HG02798 (cell line): ENCODE measurements around the gene CYP2W1.
"Not testable (repeated sequence)": the region's sequence is repeated elsewhere in the genome, so short reads cannot be mapped to it uniquely, and the experiment has no call there.

ENCODE experiments used
- ATAC-seq: cut with Tn5 transposase; IDR thresholded peaks from one replicate; pipeline ENCODE4 v1.9.1; 2021; ENCODE audit warnings: mild to moderate bottlenecking; ENCODE audit not compliant: unreplicated experiment, poor library complexity

Gene CYP2W1

DNA sequence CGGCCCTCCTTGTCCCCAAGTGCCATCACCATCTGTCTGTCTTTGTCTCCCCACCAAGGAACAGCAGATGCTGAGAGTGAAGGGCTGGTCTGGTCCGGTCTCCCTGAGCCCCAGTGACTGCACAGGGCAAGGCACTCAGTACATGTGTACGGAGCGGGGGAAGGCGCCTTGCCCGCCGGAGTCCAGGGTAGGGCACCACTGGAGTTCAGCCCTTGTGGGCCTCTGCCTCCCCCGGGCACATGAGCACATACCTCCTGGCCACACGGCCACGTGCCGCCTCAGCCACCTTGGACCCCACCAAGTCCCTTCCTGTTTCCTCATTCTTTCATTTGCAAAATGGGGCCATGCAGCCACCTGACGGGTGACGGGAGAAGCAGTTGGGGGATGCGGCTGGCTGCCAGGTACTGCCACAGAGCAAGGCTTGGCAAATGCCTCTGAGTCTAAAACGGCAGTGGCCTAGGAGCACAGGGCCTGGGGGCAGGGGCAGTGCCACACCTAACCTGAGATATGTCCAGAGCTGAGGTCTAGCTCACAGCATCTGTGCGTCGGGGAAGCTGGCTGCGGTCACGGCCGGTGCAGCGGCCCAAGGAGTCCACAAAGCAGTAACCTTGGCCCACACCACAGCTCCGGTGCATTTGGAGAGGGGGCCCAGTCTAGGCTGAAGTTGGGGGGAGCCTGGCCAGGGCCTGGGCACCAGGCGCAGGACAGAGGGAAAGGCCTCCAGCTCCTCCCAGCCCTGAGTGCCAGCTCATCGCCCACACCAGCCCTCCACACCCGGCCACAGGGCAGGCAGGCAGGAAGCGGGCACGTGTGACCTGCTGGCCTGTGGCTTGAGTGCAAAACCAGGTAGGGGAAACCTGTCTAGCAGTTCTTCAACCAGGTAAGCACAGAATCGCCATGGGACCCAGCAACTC, 33.7 kb upstream of the CYP2W1 start:
- ATAC-seq = peak; percentile 10

DNA sequence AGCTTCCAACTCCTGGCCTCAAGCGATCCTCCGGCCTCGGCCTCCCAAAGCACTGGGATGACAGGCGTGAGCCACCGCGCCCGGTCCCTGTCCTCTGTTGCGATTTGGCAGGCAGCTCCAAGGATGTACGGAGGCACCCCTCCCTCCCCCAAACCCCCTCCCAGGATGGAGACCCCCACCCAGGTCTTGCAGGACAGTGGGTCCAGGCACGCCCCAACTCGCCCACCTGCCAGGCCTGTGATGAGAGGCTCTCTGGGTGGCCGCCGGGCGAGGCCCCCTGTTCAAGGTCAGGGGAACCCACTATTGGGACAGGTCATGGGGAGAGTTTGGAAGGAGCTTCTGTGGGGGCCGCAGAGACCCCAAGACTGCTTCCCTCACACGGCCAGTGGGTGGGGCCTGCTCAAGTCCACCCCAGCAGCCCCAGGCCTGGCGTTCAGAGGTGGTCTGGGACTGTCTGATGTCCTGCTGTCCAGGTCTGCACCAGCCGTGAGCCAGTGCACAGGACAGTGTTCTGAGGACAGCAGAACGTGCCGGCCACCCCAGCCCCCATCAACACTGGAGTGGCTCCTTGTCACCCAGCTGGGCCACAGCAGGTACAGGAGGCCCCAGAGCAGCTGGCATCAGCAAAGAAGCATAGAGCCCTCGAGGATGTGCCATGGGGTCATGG, 31.0 kb upstream of the CYP2W1 start:
- ATAC-seq = no peak

DNA sequence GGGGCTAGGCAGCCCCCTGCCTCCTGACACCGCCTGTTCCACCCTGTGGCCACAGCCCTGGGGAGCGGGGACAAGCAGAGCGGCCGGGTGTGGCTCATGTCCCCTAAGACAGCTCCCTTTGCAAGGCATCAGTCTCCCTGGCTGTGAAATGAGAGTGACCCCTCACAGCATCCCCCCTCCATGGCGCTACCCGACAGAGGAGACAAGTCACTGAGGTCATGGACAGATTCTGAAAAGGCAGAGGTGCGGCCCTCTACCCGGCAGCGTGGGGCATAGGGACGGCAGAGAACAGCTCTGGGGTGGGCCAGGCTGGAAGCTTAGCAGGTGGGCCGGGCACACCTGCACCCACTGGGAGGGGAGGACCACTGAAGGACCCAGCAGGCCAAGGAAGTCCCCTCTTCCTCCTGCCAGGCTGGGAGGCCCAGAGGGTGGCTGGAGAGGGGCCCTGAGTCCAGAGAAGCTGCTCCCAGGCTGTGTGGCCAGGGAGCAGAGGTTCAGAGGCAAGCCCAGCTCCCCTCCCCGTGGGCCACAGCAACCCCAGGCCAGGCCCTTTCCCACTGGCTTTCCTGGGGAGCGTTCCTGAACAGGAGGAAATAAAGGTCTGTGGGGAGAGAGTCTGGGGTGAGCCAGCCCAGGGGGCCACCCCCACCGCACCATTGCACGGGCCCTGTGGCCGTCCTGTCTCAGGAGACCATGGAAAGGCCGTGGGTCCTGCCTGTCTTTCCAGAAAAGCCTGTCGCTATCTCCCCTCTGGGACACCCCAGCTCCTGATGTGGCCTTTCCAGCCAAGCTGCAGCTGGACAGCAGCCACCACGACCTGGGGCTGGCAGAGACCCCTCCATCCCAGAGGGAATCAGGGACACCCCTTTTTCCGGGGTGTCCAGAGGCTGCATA, 30.2 kb upstream of the CYP2W1 start:
- no peak for ATAC-seq

DNA sequence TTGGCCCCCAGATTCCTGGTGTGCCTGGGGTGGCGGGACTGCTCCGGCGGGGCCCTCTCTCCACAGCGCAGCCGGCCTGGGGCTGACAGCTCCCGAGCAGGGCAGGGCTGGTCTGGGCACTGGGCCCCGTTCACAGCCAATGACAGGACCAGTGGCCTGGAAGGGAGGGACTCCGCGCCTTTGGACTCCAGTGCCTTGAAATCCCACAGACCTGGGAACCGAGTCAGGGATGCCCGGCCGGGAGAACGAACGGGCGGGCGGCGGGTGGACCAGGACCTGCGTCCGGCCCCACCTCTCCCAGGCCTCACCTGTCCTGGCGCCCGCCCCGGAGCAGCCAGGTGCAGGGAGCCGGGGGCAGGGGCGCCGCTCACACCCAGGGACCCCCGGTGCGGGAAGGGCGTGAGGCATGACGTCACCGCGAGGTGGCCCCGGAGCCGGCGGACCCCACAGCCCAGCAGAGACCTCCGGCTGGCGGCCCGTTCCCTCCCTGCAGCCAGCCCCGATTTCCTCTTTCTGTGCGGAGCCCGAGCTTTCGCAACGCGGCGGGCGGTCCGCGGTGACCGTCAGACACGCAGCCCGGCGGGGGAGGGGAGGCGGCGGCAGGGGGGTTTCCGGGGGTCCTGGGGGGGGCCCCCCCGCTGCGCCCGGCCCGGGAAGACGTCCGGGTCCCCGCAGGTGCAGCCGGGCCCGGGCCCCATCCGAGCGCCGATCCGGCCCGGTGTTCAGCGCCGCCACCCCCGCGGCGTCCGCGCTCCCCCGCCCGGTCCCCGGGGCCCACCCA, 29.2 kb upstream of the CYP2W1 start:
- ATAC-seq = peak; percentile 4

DNA sequence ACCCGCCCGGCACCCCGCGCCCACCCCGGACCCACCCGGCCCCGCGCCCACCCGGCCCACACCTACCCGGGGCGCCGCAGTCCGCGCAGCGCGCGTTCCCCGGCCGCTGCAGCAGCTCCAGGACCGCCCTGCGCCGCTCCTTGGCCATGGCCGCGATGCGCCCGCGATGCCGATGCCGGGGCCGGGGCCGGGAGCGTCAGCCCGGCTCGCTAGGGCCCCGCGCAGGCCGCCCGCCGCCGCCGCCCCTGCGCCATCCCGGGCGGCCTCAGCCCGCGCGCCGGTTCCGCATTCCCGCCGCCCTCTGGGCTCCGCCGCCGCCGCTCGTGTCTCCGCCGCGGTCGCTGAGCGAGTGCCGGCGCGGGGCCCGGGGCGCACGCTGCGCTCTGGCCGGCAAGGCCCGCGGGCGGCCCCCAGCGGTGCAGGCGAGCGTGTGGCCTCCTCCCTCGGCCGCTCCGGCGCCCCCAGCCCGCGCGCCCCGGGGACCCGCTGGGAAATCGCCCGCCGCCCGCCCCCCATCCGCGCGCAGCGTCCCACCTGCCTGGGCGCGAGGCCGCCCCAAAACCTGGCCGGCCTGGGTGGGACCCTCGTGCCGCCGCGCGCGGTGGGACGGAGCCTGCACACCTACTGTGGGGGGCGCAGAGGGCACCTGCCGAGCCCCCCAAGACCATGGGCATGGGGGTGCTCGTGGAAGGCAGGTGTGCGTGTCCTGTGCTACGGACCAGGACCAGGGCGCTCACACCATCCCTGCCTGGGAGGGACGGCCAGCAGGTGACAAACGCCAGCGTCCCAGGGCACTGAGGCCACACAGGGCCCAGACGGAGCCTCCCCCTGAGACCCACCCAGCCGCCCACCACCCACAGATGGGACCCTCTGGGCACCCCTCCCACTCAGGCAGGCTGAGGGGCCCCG, 28.4 kb upstream of the CYP2W1 start, which contains the start of gene ADAP1:
ADAP1 (minus strand) TSS at position 351 of the 909 bp plus-strand sequence; CDS start at position 148, 203 bp downstream.
- peak; percentile 45 for ATAC-seq

DNA sequence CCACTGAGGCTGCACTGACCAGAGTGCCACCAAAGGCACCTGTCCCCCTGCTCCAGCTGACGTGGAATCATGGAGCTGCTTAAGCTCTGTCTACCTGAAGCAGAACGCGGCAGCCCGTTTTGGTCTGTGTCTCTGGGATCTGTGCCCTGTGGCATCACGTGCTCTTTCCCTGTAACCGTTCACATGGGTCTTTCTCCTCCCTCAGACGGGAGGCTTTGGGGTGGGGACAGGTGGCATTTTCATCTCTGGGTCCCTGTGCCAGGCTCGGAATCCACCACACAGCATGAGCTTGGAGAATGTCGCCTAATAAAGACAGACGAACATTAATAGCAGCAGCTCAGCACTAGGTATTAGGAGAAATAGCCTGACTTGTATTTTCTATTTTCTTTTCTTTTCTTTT, 26.9 kb upstream of the CYP2W1 start:
- no peak for ATAC-seq

DNA sequence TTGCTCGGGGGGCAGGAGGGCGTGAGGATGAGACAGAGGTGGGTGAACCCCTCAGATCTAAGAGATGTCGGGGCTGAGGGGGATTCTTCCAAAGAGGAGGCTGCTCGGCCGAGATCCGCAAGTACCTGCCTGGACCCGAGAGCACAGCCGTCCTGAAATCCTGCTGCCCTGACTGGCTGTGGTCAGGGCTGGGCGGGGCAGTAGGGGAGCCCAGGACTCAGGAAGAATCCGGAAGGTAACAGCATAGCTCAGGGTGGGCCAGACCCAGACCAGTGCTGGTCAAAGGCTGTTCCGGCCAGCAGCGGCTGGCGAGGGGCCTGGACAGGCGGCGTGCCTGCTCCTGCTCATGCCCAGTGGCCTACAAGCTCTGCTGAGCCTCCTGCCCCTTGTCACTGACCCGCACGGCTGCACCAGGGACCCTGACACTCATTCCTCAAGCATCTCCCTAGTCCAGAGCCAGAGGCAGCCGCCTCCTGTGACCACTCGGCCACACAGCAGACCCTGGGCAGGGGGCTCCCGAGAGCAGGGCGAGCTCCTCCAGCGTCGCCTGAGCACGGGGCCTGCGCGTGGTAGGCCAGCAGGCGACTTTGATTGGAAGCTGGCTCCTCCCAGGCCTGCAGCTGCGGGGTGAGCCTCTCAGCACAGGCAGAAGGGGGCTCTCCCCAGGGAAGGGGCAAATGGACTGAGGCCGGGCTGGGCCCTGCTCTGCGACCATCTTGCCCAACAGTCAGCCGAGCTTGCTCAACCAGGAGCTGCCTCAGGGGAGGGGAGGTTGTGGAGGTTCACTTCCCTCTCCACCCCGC, 25.4 kb upstream of the CYP2W1 start:
- ATAC-seq = no peak

DNA sequence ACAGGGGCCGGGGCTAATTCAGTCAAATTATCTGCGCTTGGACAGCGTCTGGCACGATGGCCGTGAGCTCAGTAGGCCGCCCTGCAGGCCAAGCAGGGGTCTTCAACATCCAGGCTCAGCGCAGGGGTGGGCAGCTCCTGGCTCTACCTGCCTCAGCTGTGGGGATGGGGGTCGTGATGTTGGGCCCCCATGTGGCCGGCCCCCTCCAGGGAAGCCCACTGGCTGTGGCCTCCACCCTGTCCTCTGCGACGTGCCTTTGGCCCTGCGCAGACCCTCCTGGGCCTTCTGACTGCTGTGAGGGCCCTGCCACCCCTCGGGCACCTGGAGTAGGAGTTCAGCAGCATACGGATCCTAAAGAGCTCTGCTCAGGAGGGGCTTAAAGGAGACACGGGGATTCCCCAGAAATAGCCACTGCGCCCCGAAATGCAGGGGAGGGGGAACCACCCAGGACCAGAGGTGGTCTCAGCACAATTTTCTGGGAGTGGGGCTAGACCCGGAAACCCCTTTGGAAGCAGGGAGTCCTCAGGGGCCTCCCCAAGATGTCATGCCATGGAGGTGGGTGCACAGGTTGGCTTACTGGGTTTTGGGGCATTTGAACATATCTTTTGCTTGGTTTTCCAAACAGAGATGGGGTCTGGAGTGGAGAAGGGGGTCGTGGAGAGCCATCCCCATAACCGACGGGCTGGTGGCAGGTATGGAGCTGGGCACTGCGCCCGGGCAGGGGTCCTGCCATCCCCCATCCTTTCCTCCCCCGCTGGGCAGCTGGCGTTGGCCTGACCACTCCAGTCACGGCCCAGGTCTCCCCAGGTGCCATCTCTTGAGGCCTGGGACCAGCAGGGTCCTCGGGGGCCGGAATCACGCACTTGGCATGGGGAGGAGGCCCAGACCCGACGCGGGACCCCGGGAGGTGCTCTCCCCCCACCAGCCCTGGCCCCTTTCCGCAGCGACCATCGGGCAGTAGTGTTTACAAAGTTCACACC, 24.5 kb upstream of the CYP2W1 start:
- no peak for ATAC-seq

DNA sequence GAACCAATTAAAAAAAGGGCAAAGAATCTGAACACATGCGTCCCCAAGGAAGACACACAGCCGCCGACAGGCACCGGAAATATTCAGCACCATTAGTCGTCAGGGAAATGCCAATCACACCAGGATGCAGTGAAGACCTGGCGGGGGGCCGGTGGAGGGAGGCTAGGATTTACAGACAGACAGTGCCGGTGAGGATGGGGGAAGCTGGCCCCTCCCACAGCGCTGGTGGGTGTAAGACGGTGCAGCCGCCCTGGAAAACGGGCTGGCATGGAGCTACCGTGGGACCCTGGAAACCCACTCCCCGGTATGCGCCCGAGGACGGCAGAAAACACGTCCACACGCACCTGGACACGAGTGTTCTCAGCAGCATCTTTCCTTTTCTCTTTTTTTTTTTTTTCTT, 23.7 kb upstream of the CYP2W1 start:
- ATAC-seq = no peak

DNA sequence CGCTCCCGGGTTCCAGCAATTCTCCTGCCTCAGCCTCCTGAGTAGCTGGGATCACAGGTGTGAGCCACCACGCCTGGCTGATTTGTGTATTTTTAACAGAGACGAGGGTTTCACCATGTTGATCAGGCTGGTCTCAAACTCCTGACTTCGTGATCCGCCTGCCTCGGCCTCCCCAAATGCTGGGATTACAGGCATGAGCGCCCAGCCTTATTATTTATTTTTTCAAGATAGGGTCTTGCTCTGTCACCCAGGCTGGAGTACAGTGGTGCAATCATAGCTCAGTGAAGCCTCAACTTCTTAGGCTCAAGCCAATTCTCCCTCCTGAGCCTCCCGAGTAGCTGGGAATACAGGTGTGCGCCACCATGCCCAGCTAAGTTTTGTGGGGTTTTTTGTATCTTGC, 23.2 kb upstream of the CYP2W1 start:
- not testable (repeated sequence) for ATAC-seq

DNA sequence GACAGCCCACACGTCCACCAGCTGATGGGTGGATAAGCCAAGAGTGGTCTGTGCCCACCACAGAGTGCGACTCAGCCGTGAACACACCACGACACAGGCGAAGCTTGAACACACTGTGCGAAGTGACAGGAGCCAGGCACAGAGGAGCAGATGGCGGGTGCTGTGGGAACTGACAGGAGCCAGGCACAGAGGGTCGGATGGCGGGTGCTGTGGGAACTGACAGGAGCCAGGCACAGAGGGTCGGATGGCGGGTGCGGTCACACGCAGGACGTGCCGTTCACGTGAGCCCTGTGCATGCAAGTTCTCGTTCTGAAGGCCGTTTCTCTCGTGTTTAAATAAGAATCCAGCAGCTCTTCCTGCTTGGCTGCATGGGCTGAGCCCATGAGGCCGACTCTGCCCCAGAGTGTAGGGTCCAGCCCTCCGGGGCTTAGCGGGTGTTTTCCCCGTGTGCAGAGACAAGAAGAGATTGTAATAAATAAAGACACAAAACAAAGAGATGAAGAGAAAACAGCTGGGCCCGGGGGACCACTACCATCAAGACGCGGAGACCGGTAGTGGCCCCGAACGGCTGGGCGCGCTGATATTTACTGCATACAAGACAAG, 22.6 kb upstream of the CYP2W1 start:
- no peak for ATAC-seq

DNA sequence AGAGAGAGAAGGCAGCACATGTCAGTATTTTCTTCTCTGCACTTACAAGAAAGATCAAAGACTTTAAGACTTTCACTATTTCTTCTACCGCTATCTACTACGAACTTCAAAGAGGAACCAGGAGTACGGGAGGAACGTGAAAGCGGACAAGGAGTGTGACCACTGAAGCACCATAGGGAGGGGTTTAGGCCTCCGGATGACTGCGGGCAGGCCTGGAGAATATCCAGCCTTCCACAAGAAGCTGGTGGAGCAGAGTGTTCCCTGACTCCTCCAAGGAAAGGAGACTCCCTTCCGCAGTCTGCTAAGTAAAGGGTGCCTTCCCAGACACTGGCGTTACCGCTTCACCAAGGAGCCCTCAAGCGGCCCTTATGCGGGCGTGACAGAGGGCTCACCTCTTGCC, 22.0 kb upstream of the CYP2W1 start:
- ATAC-seq = not testable (repeated sequence)

DNA sequence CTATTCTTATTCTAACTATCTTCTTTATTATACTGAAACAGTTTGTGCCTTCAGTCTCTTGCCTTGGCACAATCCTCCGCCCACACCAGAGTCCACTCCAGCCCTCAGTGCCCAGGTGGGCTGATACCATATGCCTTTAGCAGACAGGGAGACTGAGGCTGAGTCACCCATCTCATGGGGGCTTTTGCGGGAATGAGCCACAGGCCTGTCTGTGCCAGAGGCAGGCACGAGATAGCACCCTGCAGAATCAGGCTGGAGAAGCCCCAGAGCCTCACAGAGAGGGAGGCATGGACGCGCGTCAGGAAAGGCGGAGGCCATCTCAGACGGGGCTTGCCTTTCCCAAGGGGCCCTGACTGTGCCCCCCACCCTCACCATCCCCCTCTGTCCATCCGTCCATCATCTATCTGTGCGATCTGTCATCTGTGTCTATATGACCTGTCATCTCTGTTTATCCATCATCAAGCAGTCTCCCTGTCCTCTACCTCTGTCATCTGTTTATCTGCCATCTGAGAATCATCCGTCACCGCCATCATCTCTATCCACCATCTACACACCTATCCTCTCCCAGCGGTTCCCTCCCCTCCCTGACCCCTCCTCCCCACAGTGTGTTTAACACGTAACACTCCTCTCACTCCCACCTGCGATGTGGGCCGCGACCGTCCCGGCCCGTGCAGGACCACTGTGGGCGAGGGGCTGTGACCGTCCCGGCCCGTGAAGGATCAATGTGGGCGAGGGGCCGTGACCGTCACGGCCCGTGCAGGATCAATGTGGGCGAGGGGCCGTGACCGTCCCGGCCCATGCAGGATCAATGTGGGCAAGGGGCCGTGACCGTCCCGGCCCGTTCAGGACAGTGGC, 21.2 kb upstream of the CYP2W1 start:
- ATAC-seq = no peak

DNA sequence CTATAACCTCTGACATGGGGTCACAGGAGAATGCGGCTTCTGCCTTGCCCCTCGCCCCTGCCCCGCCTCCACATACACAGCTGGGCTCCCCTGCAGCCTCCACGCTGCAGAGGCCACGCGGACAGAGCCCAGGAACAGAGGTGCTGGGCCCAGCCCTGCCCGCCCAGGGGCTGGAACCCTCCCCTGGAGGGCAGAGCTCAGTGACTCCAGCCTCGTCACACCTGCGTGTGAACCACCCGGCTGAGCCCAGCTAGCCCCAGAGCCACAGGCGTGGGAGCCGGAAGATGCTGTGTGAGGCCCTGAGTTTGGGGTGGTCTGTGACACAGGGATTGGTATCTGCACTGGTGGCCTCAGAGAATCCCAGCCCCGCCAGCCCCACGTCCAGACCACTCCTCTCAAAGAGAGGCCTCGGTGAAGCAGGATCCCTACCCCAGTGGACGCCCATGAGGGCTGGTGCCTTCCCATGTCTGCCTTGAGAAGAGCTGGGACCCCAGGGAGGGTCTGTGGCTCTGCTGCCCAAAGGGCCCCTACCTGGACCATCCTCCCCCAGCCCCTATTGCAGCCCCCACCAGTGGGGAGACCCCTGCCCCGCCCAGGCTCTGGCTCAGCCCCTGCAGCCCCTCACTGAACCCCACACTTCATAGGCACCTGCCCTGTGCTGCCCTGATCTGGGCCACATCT, 20.4 kb upstream of the CYP2W1 start:
- no peak for ATAC-seq
